Stimulated activated CD4-positive, alpha-beta T cell treated with anti-CD3 and anti-CD28 coated beads, Interleukin-1b, Interleukin-23, amount 100 ng/mL, for 4 hours (primary cell): ENCODE data around the gene CHKA.

ENCODE experiments used
- DNase-seq, 2 donors: peaks; one replicate each; pipeline ENCODE4 v3.0.0-alpha.2; 2020; ENCODE audit warnings: low read depth in 2 of 2

The CHKA gene

DNA sequence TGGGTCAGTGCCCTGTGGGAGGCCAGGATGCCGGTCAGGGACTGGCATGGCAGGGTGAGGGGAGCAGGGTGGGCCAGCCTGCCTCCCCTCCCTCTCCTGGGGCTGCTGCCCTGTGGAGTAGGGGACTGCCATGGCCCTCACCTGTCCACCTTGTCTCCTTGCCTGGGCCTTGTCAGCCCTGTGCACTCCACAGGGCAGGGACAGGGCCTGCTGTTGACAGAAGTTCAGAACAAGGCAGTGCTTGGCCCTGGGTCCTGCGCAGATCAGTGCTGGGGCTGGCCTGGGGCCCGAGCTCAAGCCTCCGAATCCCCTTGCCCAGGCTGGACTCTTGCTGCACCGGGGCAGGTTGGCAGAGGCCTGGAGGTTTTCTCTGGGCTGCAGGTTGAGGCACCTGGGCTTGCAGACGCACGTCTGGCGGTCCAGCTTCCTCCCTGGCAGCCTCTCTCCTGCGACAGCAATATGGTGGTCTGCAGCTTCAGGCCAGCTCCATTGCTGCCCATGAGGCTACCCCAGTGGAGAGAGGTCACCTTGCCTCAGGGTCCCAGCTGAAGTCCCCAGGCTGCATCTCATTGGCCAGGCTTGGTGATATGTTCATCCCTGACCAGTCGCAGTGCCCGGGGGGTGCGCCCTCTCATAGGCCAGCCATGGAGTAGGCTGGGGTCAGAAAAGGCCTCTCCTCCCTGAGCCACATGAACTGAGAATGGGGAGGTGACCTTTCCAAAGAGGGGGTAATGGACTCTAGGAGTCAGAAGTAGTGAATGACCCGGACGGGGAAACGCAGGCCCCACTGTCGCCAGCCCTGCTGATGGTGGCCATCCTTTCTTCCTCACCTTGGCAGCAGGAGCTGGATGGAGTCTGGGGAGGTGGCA lies 21.5 kb upstream of the CHKA start:
- DNase-seq = no peak

DNA sequence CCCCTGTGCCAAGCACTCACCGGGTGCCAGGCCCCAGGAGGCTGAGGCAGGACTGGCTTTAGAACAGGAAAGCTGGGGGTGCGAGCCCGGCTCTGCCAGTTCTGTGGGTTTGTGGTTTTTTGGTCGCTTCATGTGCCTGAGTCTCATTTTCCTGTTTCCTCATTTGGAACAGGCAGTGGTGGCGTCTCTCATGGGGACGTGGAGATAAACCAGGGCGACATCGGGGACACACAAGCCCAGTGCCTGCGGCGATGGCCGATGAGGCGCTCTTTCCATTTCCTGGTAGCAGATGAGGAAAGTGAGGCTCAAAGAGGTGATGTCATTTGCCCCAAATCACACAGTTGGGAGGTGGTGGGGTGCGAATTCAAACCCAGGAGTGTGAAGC lies 20.8 kb upstream of the CHKA start:
- DNase-seq = peak in 1 of 2 donors; percentile 17

DNA sequence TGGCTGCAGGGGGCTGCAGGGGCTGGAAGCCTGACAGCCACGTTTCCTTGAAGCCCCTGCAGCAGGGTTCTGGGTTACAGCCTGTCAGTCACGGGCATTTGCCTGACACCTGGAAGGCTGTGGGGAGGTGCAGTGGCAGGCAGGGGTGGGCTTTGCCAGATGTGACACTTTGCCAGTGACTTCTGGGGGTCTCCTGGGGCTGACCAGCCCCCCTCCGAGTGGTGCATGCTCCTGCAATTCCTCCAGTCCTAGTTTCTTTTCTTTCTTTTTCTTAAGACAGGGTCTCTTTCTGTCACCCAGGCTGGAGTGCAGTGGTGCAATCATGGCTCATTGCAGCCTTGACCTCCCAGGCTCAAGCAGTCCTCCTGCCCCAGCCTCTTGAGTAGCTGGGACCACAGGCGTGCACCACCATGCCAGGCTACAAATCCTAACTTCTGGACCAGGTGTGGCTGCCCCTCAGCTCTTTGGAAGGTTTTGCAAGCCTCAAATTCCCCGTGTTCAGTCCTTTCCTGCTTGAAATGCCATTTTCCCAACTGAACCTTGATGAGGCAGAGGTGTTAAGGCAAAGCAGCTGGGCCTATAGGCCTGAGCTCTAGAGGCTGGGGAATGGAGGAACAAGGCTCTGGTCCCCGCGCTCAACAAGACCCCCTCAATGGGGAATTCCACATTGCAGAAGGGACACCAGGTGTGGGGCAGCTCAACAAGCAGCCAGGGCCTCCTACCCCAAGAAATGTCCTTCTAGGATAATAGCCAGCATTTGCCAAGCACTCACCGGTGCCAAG lies 20.2 kb upstream of the CHKA start:
- DNase-seq = no peak

DNA sequence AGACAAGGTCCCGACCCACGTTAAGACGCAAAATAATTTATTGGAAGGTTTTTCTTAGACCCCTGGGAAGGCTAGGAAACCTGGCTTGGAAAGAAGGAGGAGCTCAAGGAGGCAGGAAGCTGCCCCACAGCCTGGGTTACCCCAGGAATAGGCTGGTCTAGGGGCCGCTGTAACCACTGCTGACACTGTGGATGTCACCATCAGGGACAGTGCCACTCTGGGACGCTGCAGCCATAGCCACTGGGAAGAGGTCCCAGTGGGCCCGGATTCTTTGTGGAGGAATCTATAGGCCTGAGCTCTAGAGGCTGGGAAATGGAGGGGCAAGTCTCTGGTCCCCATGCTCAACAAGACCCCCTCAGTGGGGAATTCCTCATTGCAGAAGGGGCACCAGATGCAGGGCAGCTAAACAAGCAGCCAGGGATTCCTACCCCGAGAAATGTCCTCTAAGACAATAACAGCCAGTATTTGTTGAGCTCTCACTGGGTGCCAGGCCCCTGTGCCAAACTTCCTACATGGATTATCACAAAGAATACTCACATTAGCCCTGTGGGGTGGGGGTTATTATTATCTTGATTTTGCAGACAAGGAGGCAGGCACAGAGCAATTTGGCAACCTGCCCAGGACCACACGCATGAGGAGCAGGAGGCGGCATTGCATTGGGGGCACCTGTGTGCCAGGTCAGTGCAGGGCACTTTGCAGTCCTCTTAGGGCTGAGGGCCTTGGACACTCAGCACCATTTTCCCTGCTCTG lies 19.5 kb upstream of the CHKA start:
- DNase-seq = no peak

DNA sequence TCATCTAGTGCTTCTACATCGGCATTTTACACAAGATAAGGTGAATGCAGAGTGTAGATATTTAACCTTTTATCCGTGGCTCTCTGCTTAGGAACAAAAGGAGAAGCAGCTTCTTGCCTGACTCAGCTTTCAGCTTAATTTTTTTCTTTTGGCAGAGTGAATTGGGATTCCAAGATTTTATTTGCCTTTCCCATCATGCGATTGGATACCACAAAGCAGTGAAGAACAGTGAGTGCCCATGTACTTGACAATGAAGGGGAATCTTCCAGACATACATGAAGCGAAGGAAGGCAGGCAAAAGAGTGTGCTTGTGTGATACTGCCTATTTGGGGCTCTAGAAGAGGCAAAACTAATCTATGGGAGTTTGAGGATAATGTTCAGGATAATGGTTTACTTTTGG lies 17.0 kb upstream of the CHKA start:
- DNase-seq = no peak

DNA sequence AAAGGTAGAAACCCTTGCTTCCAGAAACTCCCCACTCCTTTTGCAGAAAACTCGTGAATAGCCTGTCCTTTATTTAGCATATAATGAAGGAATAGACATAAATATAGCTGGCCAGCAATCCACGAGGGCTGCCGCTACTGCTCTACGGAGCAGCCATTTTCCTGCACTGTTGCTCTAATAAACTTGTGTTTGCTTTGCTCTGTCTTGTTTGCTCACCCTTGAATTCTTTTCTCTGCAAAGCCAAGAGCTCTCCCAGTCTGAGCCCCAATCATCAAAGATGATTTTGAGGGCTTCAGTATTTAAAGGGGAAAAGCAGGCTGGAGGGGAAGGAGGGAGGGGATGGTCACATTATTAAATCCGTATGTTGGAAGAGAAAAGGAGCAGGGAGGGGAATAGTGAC lies 16.6 kb upstream of the CHKA start:
- no peak for DNase-seq

DNA sequence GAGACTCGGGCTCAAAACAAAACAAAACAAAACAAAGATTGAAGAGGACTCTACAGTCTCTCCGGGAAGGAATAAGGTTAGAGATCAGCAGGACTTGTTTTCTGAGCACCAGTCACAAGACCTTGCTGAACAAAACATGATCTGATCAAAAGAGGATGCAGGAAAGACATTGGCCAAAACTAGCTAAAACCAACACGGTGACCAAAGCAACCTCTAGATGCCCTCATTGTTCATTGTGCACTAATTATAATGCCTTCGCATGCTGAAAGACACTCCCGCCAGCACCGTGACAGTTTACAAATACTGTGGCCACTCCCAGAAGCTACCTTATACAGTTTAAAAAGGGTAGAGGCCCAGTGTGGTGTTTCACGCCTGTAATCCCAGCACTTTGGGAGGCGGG lies 15.7 kb upstream of the CHKA start:
- DNase-seq = no peak

DNA sequence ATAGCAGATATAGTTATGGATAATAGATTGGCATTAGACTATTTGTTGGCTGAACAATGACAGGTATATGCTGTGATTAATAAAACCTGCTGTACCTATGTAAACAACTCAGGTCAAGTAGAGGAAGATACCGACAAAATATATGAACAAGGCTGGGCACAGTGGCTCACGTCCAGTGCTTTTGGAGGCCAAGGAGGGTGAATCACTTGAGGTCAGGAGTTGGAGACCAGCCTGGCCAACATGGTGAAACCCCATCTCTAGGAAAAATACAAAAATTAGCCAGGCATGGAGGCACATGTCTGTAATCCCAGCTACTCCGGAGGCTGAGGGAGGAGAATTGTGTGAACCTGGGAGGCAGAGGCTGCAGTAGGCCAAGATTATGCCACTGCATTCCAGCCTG lies 14.0 kb upstream of the CHKA start:
- DNase-seq = no peak

DNA sequence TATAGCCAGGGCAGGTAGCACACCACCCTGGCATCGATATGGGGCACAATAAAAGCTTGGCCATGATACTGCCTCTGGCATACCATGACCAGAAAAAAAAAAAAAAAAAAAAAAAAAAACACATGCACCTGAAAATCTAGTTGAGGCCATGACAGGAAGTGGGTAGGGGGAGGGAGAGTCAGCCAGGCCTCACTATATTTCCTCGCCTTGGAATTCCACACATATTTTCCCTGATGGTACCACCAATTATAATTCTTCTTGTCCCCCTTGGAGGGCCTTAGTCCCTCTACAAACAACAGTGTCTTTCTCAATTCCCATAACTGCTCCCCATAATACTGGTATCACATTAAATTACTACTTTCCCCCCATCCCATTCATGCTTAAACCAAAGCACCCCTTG lies 12.6 kb upstream of the CHKA start:
- no peak for DNase-seq

DNA sequence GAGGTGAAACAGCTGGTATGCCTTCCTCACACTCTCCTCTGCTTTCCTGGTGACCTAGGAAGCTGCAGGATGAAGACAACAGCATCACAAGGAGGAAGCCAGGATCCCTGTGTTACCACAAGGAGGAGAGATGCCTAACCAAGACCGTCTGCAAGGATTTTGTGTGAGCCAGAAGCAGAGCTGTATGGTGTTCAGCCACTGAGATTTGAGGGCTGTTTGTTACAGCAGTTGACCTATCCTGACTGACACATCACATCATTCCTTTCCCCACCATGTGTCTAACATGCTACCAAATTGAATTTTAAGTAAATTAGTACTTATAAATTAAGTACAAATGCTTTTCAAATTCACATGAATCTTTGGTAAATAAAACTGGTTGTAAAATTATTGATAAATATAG lies 8.9 kb upstream of the CHKA start:
- DNase-seq = no peak

DNA sequence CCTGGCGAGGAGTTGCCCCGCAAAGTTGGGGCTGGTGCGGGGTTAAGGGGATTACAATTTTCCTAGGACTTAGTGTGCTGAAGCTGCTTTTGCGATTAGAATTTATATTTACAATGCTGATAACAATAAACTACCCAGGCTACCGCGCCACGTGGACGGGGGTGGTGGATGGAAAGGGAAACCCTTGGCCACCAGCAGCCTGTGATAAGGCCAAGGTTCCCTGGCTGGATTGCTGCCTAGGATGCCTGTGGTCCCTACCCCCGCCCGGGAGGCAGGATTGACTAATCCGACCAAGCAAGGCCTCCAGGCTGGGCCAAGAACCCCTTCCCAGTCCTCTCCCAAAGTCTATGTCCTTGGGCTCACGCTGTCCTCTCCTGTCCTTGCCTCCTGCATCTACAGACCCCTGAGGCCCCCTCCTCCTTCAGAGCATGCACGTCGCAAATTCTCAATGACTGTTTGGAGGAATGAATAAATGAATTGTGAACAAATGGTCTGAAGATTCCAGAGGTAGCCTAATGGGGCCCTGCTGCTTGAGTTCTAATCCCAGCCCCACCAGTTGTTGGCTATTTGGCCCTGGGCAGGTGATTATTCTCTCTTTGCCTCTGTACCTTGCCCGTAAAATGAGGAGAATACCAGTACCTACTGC lies 7.6 kb upstream of the CHKA start:
- DNase-seq = no peak

DNA sequence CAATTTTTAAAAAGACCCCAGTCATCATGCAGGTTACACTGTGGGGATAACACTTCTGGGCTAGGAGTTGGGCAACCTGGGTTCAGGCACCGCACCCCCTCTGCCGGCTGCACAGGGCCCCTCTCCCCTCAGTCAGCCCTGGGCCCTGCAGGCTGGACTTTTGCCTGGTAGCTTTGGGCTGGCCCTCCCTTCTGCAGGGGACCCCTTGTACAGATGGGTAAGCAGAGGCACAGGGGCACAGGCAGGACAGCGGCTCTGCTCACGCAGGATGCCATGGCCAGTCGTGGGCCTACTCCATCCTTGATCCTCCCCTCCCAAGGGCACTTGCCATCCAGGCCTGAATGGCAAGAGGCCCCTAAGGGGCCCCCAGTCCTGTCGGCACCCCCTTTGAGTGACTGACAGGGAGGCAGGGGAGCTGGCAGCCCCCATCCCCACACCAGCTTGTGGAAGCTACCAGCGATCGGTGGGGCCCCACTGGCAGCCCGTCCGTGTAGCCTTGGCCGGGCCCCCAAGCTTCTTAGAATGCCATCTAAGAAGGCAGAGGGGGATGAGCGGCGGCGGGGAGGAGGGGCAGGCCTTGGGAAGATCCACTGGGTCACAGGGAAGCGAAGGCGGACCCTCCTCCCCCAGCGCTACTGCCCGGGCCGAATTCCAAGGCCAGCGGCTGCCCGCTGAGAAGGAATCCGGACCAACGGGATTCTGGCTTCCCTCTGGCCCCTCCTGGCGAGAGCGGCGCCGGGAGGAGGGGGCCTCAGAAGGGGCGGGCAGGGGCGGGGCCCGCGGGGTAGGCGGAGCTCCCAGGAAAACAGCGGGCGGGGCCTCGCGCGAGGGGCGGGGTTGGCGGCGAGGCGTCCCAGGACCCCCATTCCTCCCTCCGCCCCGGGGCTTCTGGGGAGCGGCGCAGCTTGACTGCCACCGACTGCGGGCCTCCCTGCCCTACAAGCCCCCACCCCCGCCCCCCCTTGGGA lies 6.8 kb upstream of the CHKA start:
- DNase-seq = no peak

DNA sequence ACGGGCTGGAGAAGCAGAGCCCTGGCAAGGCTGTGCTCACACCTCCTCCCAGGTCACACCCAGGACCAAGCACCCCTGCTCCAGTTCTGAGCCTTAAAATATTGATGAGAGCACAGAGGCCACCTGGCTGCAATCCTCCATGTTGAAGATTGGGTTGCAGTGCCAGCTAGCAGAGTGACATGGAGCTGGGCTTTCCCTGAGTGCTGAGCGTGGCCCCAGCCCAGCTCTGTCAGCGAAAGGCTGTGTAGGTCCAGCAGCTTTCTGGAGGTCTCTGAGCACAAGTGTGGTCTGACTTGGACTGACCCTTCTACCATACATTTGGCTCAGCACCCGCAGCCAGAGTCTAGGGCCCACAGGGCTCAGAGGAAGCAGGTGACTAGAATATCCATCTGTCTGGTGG lies 4.0 kb upstream of the CHKA start:
- no peak for DNase-seq

DNA sequence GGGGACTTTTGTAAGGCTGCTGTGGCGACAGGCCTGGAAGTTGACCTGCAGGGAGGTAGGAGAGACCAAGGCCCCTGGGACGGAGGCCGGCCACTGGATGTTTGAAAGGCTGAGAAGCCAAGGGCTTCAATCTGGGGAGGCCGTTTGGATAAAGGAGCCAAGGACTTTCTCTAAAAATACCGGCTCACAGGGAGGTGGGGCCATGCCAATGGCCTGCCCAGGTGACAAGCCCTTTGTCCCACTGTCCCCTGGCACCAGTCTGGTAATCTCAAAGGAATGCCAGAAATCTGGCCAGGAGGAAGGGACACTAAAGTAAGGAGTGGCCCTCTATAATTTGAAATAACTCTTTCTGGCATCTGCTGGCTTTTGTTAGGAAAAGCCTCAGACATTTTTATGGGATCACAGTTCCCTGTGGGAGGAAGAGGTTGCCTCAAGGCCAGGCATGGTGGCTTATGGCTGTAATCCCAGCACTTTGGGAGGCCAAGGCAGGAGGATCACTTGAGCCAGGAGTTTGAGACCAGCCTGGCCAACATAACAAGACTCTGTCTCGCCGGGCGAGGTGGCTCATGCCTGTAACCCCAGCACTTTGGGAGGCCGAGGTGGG lies 1.9 kb upstream of the CHKA start:
- DNase-seq = no peak

DNA sequence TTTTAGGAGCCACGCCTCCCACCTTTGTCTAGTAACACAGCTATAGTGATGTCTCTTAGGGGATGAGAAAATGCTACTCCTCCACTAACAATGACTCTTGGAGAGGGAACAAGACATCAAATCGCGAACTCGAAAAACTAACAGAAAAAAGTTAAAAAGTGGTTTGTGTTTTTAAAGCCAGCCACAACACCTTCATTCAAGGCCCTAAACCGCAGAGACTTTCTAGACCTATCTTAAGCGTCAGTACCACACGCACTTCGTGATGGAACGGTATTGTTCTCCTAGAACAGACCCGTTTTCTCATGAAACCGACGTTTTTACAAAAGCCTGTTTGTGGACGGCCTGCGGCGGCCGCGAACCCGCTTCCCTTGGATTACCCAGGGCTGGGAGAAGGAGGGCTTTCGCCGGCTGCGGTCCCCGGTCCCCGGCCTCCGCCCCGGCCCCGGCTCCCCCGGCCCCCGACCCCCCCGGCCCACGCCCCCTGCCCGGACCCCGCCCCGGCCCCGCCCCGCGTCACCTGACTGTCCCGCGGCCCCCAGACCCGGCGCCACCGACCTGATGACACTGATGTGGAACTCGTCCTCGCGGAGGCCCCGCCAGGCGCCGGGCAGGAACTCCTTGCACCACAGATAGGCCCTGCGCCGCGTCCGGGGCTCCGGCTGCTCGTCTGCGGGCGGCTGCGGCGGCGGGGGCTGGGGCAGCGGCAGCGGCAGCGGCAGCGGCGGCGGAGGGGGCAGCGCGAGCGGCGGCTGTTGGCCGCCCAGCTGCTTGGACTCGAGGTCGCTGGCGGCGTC lies 718 bp downstream of the CHKA start:
- DNase-seq = peak in 1 of 2 donors; percentile 35

DNA sequence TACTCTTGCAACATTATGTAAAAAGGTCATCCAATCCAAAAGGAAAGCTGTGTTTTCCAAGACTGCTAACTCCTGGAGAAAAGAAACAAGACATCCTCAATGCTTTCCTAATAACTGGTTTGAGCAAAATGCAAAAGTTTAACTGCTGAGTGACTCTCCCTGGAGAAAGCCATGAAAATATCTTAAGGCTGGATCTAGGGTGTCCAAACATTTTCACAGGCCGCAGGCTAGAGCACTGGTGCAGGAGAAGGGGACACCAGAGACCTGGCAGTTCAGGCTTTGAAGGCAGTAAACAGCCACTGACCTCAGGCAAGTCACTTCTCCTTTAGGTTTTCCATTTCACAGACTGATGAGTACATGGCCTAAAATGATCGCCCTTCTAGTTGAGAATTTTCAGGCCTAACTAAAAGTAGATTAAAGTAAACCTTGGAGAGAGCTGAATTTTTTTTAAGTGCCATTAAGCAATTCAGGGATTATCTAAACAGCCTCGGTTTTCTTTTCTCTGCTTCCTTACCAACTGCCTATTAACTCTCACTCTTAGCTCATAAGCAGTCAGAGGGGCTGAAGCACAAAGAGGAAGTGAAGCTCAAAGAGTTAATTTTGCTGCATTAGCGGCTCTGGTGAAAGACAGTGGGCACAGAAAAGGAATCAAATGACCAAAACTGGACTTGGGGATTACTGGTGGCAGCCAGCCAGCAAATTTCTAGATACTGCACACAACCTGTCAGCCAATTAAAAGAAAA lies 2.3 kb downstream of the CHKA start:
- no peak for DNase-seq

DNA sequence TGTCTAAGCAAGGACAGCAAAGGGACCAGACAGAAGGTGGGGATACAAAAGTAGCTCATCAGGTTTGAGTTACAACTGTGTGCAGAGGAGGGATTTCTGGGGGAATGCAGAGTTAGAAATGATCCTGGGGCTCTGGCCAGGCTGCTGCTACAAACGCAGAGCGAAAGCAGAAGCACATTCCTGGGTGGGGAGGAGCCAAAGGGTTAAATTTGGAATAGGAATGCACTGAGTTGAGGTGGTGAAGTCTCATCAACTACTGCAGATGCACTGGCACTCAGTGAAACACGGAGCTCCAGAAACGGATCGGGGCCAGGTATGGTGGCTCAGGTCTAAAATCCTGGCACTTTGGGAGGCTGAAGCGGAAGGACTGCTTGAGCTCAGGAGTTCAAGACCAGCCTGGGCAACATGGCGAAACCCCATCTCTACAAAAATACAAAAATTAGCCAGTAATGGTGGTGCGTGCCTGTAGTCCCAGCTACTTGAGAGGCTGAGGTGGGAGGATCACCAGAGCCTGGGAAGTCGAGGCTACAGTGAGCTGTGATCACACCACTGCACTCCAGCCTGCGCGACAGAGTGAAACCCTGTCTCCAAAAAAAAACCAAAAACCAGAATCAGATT lies 3.2 kb downstream of the CHKA start:
- no peak for DNase-seq

DNA sequence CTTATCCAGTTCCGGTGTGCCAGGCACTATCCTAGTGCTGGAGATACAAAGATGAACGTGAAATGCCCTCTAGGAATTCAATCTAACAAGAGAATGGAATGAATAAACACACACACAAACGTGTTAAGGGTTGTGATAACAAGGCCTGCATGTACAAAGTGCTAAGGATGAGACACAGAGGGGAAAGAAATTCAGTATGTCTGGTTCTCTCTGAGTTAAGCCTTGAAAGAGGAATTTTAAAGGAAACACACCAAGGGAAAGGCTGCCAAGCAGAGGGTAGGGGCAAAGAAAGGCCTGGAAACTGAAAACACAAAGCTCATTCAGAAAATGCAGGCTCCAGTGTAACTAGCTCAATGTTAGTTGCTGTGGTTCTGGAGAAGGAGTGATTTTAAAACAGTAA lies 4.2 kb downstream of the CHKA start:
- no peak for DNase-seq
